Measurements from ENCODE around the gene TGFBR2. TPM values are rescaled to one million over a fixed set of nuclear protein-coding genes. Genes with fewer than 3 reads are reported as not detected.

Gene TGFBR2
- polyA plus RNA-seq, 3 donors: 122 to 137 (median 125) TPM

DNA sequence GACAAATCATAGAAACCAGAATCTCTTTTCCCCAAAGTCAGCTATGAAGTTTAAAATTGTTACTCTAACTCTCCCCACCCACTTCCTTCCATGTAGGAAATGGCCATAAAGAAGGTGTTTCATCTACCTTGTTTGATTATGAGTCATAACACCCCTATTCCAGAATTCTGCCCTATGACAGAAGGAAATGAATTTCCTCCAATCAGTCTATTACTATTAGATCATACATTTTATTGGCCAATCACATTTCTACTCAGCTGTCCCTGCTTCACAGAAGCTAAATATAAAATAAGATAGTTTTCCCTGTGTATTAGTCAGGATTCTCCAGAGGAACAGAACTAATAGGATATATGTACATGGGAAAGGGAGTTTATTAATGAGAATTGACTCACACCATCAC is 102.1 kb downstream of the TGFBR2 start:
- no peak for DNase-seq (ENCODE audit: low read depth in 3 of 3, low spot score in 2 of 3)

DNA sequence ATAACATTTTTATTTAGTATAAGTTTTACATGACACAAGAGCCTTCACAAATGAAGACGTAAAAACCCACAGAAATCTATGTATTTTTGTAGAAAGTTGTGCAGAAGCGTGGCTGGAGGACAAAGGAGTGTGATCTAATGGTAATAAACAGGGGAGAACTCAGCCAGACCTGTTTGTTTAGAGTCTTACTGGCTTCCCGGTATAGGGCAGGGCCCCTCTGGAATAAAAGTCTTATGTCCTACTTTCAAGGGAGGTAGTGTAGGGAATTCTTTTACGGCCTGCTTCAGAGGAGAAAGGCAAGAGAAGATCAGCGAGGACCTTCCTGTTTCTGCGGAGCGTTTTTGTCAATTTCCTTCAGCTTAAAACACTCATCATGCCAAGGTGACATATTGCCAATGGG is 103.6 kb downstream of the TGFBR2 start:
- no peak for DNase-seq (ENCODE audit: low read depth in 3 of 3, low spot score in 2 of 3)

- no peak for DNase-seq (ENCODE audit: low read depth in 3 of 3, low spot score in 2 of 3)
These were observed 104.8 kb downstream of the TGFBR2 start for GRCh38 chr3:30711151-30711550.

DNA sequence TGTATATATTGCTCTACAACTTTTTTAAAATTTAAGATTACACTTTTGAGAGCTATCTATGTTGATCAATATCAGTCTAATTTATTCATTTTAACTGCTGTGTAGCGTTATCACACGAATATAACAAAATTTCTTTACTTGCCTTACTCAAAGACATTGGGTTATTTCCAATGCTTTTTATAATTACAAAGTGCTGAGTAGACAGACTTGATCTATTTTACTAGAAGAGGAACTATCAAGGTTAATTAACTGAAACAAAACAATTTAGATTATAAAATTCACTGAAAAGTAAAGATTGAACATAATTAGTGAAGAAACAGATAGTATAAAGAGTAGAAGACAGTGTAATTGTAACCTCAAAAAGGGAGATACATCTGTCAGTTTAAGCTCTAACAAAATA is 105.5 kb downstream of the TGFBR2 start:
- DNase-seq (ENCODE audit: low read depth in 3 of 3, low spot score in 2 of 3): no peak

- no peak for DNase-seq (ENCODE audit: low read depth in 3 of 3, low spot score in 2 of 3)
These were observed 106.6 kb downstream of the TGFBR2 start for GRCh38 chr3:30712991-30713390.

GRCh38 chr3:30713885-30714503 is 107.6 kb downstream of the TGFBR2 start:
- DNase-seq (ENCODE audit: low read depth in 3 of 3, low spot score in 2 of 3): no peak

GRCh38 chr3:30719536-30719935 is 113.1 kb downstream of the TGFBR2 start:
- no peak for DNase-seq (ENCODE audit: low read depth in 3 of 3, low spot score in 2 of 3)

DNA sequence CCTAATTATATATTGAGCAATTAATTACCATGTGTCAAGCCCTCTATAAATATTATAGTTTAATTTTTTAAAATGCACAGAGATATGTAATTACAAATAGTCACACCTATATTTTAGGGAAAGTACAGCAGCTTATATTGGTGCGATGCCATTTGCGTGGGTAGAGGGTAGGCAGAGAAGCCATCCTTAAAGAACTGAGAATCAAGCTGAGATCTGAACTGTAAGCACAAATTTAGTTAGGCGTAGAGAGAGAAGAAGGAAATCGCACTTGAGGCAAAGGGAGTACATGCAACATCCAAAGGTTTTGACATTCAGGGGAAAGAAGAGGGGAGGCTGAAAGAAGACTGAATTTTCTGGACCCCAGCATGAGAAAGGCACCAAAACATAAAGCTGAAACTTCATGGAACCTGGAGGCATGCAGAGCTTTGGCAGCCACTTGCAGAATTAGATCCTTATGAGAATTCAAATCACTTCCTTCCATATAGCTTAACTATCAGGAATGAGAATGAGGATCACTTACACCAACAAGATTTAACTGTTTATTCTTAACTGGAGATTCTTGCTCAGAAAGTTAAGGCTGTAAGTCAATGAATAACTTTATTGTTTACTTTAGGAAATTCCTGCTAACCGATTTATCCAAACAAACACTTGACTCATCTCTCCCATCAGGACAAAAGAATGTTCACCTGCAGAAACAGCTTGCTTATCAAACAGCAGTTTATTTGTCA is 114.3 kb downstream of the TGFBR2 start:
- DNase-seq (ENCODE audit: low read depth in 3 of 3, low spot score in 2 of 3): no peak

- DNase-seq (ENCODE audit: low read depth in 3 of 3, low spot score in 2 of 3): no peak
These were observed 114.9 kb downstream of the TGFBR2 start for GRCh38 chr3:30721314-30721634.

GRCh38 chr3:30723211-30723610 is 116.8 kb downstream of the TGFBR2 start:
- no peak for DNase-seq (ENCODE audit: low read depth in 3 of 3, low spot score in 2 of 3)

DNA sequence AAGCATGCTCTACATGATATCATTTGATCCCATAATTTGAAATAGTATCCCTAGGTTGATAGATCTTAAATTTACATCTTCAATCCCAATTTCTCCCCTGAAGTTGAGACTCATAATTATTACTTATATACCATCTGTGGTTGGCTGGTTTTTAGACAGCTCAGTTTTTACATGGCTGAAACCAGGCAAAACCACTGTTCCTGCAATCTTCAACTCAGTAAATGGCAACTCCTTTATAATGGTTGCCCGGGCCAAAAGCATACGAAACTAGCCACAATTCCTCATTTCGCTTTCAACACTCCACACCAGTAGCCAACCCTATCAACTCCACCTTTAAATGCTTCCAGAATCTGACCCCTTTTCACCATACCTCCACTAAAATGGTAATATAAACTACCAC is 118.5 kb downstream of the TGFBR2 start:
- DNase-seq (ENCODE audit: low read depth in 3 of 3, low spot score in 2 of 3): no peak

- DNase-seq (ENCODE audit: low read depth in 3 of 3, low spot score in 2 of 3): no peak
These were observed 121.7 kb downstream of the TGFBR2 start for GRCh38 chr3:30728143-30728542.

GRCh38 chr3:30729512-30729911 is 123.1 kb downstream of the TGFBR2 start:
- no peak for DNase-seq (ENCODE audit: low read depth in 3 of 3, low spot score in 2 of 3)

GRCh38 chr3:30729936-30730335 is 123.5 kb downstream of the TGFBR2 start:
- no peak for DNase-seq (ENCODE audit: low read depth in 3 of 3, low spot score in 2 of 3)

GRCh38 chr3:30730967-30731366 is 124.6 kb downstream of the TGFBR2 start:
- DNase-seq (ENCODE audit: low read depth in 3 of 3, low spot score in 2 of 3): no peak

- no peak for DNase-seq (ENCODE audit: low read depth in 3 of 3, low spot score in 2 of 3)
These were observed 126.8 kb downstream of the TGFBR2 start for GRCh38 chr3:30733209-30733608.

GRCh38 chr3:30733696-30734095 is 127.3 kb downstream of the TGFBR2 start:
- DNase-seq (ENCODE audit: low read depth in 3 of 3, low spot score in 2 of 3): no peak

GRCh38 chr3:30737743-30738499 is 131.5 kb downstream of the TGFBR2 start:
- DNase-seq (ENCODE audit: low read depth in 3 of 3, low spot score in 2 of 3): no peak

DNA sequence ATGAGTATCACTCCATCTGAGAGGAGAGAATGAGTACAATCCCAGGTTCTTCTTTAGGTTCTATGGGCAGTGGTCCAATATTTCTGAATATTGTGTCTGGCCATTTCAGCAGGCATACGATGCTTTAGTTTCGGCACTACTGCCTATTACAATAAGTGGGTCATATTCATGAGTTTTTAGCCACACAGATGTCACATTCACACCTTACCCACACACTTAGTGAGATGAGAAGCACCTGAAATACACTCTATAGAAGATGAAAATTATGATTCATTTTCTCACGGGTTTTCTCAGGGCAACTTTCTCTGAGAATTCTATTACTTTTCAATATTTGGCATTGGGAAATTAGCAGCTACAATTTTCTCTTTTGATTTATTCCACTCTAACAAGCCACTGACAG is 132.2 kb downstream of the TGFBR2 start:
- no peak for DNase-seq (ENCODE audit: low read depth in 3 of 3, low spot score in 2 of 3)

DNA sequence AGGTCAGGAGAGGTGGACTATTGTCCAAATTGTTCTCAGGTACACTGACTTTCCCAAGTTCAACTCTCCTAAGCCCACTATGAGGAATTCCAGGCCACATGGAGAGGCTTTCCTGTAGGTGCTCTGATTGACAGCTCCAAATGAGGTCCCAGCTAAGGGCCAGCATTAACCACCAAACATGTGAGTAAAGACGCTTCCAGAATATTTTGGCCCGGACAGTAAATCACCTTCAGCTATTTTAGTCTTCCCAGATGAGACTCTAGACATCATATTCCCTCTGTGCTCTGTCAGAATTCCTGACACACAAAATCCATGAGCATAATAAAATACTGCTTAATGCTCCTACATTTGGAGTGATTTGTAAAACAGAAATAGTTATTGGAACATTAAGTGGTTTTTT is 135.5 kb downstream of the TGFBR2 start:
- no peak for DNase-seq (ENCODE audit: low read depth in 3 of 3, low spot score in 2 of 3)

GRCh38 chr3:30742796-30743619 is 136.6 kb downstream of the TGFBR2 start:
- no peak for DNase-seq (ENCODE audit: low read depth in 3 of 3, low spot score in 2 of 3)
